ENCODE results near the gene RASAL1.

DNA sequence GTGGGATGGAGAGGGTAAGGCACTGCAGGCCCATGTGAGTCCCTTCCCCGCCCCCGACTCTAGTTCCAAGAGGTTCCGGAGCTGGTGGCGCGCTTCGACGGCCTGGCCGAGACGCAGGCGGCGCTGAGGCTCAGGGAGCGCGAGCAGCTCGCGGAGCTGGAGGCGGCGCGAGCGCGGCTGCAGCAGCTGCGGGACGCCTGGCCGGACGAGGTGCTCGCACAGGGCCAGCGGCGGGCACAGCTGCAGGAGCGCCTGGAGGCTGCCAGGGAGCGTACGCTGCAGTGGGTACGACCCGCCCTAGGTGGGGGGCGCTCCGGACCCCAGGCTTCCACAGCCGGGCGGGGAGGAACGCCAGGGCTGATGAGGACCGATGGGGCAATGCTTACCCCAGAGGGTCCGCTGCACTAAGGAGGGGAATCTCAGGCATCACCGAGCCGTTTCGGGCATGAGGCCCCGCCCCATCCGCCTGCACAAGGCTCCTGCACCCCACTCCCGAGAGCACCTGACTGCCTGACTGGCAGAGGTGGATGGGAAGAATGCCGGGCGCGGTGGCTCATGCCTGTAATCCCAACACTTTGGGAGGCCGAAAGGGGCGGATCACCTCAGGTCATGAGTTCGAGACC, 18.9 kb upstream of the RASAL1 start:
- TF ChIP-seq POLR2A (IDR thresholded peaks at IDR 0.05) (no peak), EP300 (IDR thresholded peaks at IDR 0.05) (no peak), CTCF (IDR thresholded peaks at IDR 0.05) (no peak)

All from stomach (tissue), 4 donors.